RWPE2 (cell line): ENCODE data around the gene SPATA13.

ENCODE experiments used
- ATAC-seq: fragments of 200-7000 bp; cut with Tn5 transposase; 3 replicates; pipeline ENCODE4 v1.9.1; 2021; ENCODE audit warnings: low read depth
- DNase-seq: peaks from one replicate; pipeline ENCODE4 v3.0.0-alpha.2; 2020; ENCODE audit warnings: low spot score
- H3K27ac ChIP-seq: fragments of 450-650 bp; 2 replicates; pipeline ENCODE4 v1.5.1; 2017; ENCODE audit warnings: mild to moderate bottlenecking; ENCODE audit not compliant: poor library complexity, severe bottlenecking
- H3K27me3 ChIP-seq: fragments of 250-450 bp; sonication (Bioruptor Pico); 2 replicates; pipeline ENCODE4 v1.5.1; 2021; ENCODE audit warnings: mild to moderate bottlenecking, moderate library complexity; ENCODE audit not compliant: insufficient read depth, poor library complexity, severe bottlenecking
- H3K36me3 ChIP-seq: fragments of 250-450 bp; sonication (Bioruptor Pico); 2 replicates; pipeline ENCODE4 v1.5.1; 2020; ENCODE audit warnings: low read depth, mild to moderate bottlenecking, moderate library complexity
- H3K4me1 ChIP-seq: fragments of 250-450 bp; sonication (Bioruptor Pico); 2 replicates; pipeline ENCODE4 v1.5.1; 2021; ENCODE audit warnings: mild to moderate bottlenecking, moderate library complexity; ENCODE audit not compliant: insufficient read depth, poor library complexity, severe bottlenecking
- H3K4me3 ChIP-seq: fragments of 250-450 bp; sonication (Bioruptor Pico); 2 replicates; pipeline ENCODE4 v1.5.1; 2021; ENCODE audit warnings: mild to moderate bottlenecking, moderate library complexity; ENCODE audit not compliant: severe bottlenecking
- H3K9me3 ChIP-seq: fragments of 250-450 bp; sonication (Bioruptor Pico); 2 replicates; pipeline ENCODE4 v1.5.1; 2021; ENCODE audit warnings: mild to moderate bottlenecking, moderate library complexity; ENCODE audit not compliant: severe bottlenecking
- CTCF ChIP-seq: fragments of 450-650 bp; IDR thresholded peaks from one replicate; pipeline ENCODE4 v1.5.1; 2017; ENCODE audit warnings: mild to moderate bottlenecking, moderate library complexity; ENCODE audit not compliant: poor library complexity, severe bottlenecking

Gene SPATA13

GRCh38 chr13:24234200-24234915 is 73.8 kb downstream of the SPATA13 start:
- no peak overlapping the region for H3K4me3 ChIP-seq

GRCh38 chr13:24237356-24237755 is 76.8 kb downstream of the SPATA13 start:
- Histone ChIP-seq H3K9me3 (no peaks in the 10 kb centered on the region), H3K27ac (no peak overlapping the region), H3K4me1 (no peaks in the 10 kb centered on the region), H3K4me3 (no peak overlapping the region), H3K36me3 (no peaks in the 10 kb centered on the region), H3K27me3 (no peaks in the 10 kb centered on the region)
- no peak for ATAC-seq
- no peak for DNase-seq
- TF ChIP-seq CTCF = no peak

More at GRCh38 chr13:24234200-24234915, 73.8 kb downstream of the SPATA13 start:
- Histone ChIP-seq H3K9me3 (no peaks in the 10 kb centered on the region), H3K27ac (no peak overlapping the region), H3K4me1 (no peaks in the 10 kb centered on the region), H3K36me3 (no peaks in the 10 kb centered on the region), H3K27me3 (no peaks in the 10 kb centered on the region)
- DNase-seq (no peak), ATAC-seq (no peak)
- no peak for TF ChIP-seq CTCF

GRCh38 chr13:24241336-24241735 is 80.8 kb downstream of the SPATA13 start:
- DNase-seq = no peak
- no peaks in the 10 kb centered on the region for H3K36me3 ChIP-seq
- no peak for TF ChIP-seq CTCF
- H3K4me1 ChIP-seq = no peaks in the 10 kb centered on the region
- H3K27me3 ChIP-seq = no peaks in the 10 kb centered on the region
- ATAC-seq = no peak
- no peaks in the 10 kb centered on the region for H3K9me3 ChIP-seq
- H3K27ac ChIP-seq = no peak overlapping the region
- H3K4me3 ChIP-seq = no peak overlapping the region

- ATAC-seq = no peak
- H3K27me3 ChIP-seq = no peaks in the 10 kb centered on the region
Measured at GRCh38 chr13:24242100-24242499, 81.6 kb downstream of the SPATA13 start.

More at GRCh38 chr13:24242100-24242499, 81.6 kb downstream of the SPATA13 start:
- H3K4me1 ChIP-seq = no peaks in the 10 kb centered on the region
- H3K27ac ChIP-seq = no peak overlapping the region
- no peak for DNase-seq
- H3K36me3 ChIP-seq = no peaks in the 10 kb centered on the region
- TF ChIP-seq CTCF = no peak
- no peaks in the 10 kb centered on the region for H3K9me3 ChIP-seq
- H3K4me3 ChIP-seq = no peak overlapping the region
